Skin epidermis (tissue), 12 donors: Measurements from ENCODE around the gene PHLDA3.
"Not testable (repeated sequence)": the region's sequence is repeated elsewhere in the genome, so short reads cannot be mapped to it uniquely, and the experiment has no call there.

ENCODE experiments used
- H3K27ac ChIP-seq, 21 experiments: fragments of 200-600 bp; sonication (generic) in 11 of 21; one replicate each; pipeline ENCODE4 v1.5.0; 2020; ENCODE audit warnings: mild to moderate bottlenecking in 3 of 21, inconsistent platforms in 2 of 21, moderate library complexity in 2 of 21
- H3K4me3 ChIP-seq, 7 experiments: fragments of 200-600 bp; sonication (generic) in 2 of 7; one replicate each; pipeline ENCODE4 v1.5.0; 2020; ENCODE audit warnings: inconsistent platforms in 2 of 7, mild to moderate bottlenecking in 2 of 7, moderate library complexity in 1 of 7

PHLDA3 gene

GRCh38 chr1:201490708-201491131 lies 21.7 kb upstream of the PHLDA3 start:
- Histone ChIP-seq H3K27ac (peak overlapping the region in 2 of 21 experiments; percentile 2 to 22), H3K4me3 (no peak overlapping the region)

- peak overlapping the region in 9 of 21 experiments; percentile 1 to 60 (median 19) for H3K27ac ChIP-seq
- no peak overlapping the region for H3K4me3 ChIP-seq
These were observed 20.8 kb upstream of the PHLDA3 start for GRCh38 chr1:201489643-201490261.

- H3K27ac ChIP-seq = peak overlapping the region in 9 of 21 experiments; percentile 1 to 60 (median 19)
- H3K4me3 ChIP-seq = no peak overlapping the region
These were observed 20.0 kb upstream of the PHLDA3 start for GRCh38 chr1:201488830-201489589.

GRCh38 chr1:201487742-201488141 lies 18.8 kb upstream of the PHLDA3 start:
- Histone ChIP-seq H3K27ac (no peak overlapping the region), H3K4me3 (no peak overlapping the region)

GRCh38 chr1:201486187-201486586 lies 17.2 kb upstream of the PHLDA3 start:
- H3K27ac ChIP-seq = peak overlapping the region in 1 of 21 experiments; percentile 16
- H3K4me3 ChIP-seq = no peak overlapping the region

GRCh38 chr1:201485184-201485774 lies 16.3 kb upstream of the PHLDA3 start:
- H3K4me3 ChIP-seq = no peak overlapping the region
- peak overlapping the region in 1 of 21 experiments; percentile 16 for H3K27ac ChIP-seq

GRCh38 chr1:201483373-201483949 lies 14.5 kb upstream of the PHLDA3 start:
- no peak overlapping the region for H3K4me3 ChIP-seq
- peak overlapping the region in 2 of 21 experiments; percentile 18 to 40 for H3K27ac ChIP-seq

- no peak overlapping the region for H3K4me3 ChIP-seq
- H3K27ac ChIP-seq = peak overlapping the region in 5 of 21 experiments; percentile 0 to 77 (median 32)
These were observed 13.8 kb upstream of the PHLDA3 start for GRCh38 chr1:201482755-201483154.

- H3K4me3 ChIP-seq = peak overlapping the region in 5 of 7 experiments; percentile 7 to 38 (median 33)
- peak overlapping the region in 9 of 21 experiments; percentile 54 to 82 (median 71) for H3K27ac ChIP-seq
These were observed 12.9 kb upstream of the PHLDA3 start for GRCh38 chr1:201481761-201482493.

GRCh38 chr1:201481004-201481380 lies 12.0 kb upstream of the PHLDA3 start:
- peak overlapping the region; percentile 7 to 38 (median 19) for H3K4me3 ChIP-seq
- H3K27ac ChIP-seq = peak overlapping the region in 16 of 21 experiments; percentile 1 to 82 (median 61)

GRCh38 chr1:201480231-201481003 lies 11.4 kb upstream of the PHLDA3 start:
- Histone ChIP-seq H3K27ac (peak overlapping the region in 19 of 21 experiments; percentile 6 to 82 (median 63)), H3K4me3 (peak overlapping the region; percentile 7 to 38 (median 19))

GRCh38 chr1:201479201-201479730 lies 10.3 kb upstream of the PHLDA3 start:
- Histone ChIP-seq H3K4me3 (no peak overlapping the region), H3K27ac (peak overlapping the region in 16 of 21 experiments; percentile 15 to 87 (median 64))

- H3K27ac ChIP-seq = peak overlapping the region in 14 of 21 experiments; percentile 15 to 87 (median 58)
- not testable (repeated sequence) for H3K4me3 ChIP-seq
These were observed 9.7 kb upstream of the PHLDA3 start for GRCh38 chr1:201478666-201479065.

- Histone ChIP-seq H3K4me3 (peak overlapping the region in 1 of 7 experiments; percentile 6), H3K27ac (peak overlapping the region in 17 of 21 experiments; percentile 65 to 84 (median 77))
These were observed 7.8 kb upstream of the PHLDA3 start for GRCh38 chr1:201476670-201477344.

GRCh38 chr1:201475915-201476669 lies 7.1 kb upstream of the PHLDA3 start:
- H3K27ac ChIP-seq = peak overlapping the region in 18 of 21 experiments; percentile 33 to 84 (median 77)
- peak overlapping the region in 1 of 7 experiments; percentile 6 for H3K4me3 ChIP-seq

GRCh38 chr1:201475130-201475529 lies 6.1 kb upstream of the PHLDA3 start:
- Histone ChIP-seq H3K27ac (peak overlapping the region in 5 of 21 experiments; percentile 15 to 84 (median 58)), H3K4me3 (no peak overlapping the region)

GRCh38 chr1:201473296-201473695 lies 4.3 kb upstream of the PHLDA3 start:
- H3K27ac ChIP-seq = no peak overlapping the region
- H3K4me3 ChIP-seq = no peak overlapping the region
